ENCODE results near the gene NCEH1. TPM values are rescaled to one million over a fixed set of nuclear protein-coding genes. Genes with fewer than 3 reads are reported as not detected.

The NCEH1 gene
- total RNA-seq, 1 experiment from 2014 or later, result 11.5 TPM

- H3K4me2 ChIP-seq (ENCODE audit: low read length), result no peak overlapping the region
- RAD21 ChIA-PET (ENCODE audit: low non-redundant PET in 1 of 2, low total read pairs in 2 of 2, uncharacterized antibody in 2 of 2, unreplicated experiment in 2 of 2), result no interaction called here
- H2AFZ ChIP-seq (ENCODE audit: low read depth, low read length, poor library complexity, severe bottlenecking), result no peak overlapping the region
- BruUV-seq (replicated peaks), result no TSS peak
- H3K4me3 ChIP-seq (replicated peaks in 1 of 2; ENCODE audit: low read depth in 1 of 2, low read length in 2 of 2), result no peak overlapping the region
- intact Hi-C loops (cut with micrococcal nuclease), result no loop called here
- peaks cover 0 to 12% of the 10 kb centered on the region in 2 experiments; a peak in 3 of 4 replicates for H3K4me1 ChIP-seq (ENCODE audit: control insufficient read depth in 1 of 2, insufficient read depth in 2 of 2, low read length in 2 of 2)
- peaks cover 14% of the 10 kb centered on the region for H3K79me2 ChIP-seq (ENCODE audit: insufficient read depth, low read length)
- no peaks in the 10 kb centered on the region for H4K20me1 ChIP-seq (ENCODE audit: insufficient read depth)
- no peaks in the 10 kb centered on the region for H3K27me3 ChIP-seq (ENCODE audit: insufficient read depth, low read length)
- no peak overlapping the region for H3K27ac ChIP-seq (ENCODE audit: low read depth, low read length)
- ATAC-seq (no peak), DNase-seq (ENCODE audit: low read depth, low spot score) (no peak)
- H3K9me3 ChIP-seq (ENCODE audit: control insufficient read depth in 1 of 2, insufficient read depth in 1 of 2, low read depth in 1 of 2, low read length in 2 of 2), result no peaks in the 10 kb centered on the region
- POLR2A ChIA-PET, result no interaction called here
- H3K9me2 ChIP-seq (ENCODE audit: insufficient read depth), result no peaks in the 10 kb centered on the region
- TF ChIP-seq CTCF (IDR thresholded peaks at IDR 0.05 in 2 of 3, conservative IDR thresholded peaks at IDR 0.05 in 1 of 3; ENCODE audit: borderline replicate concordance in 1 of 3, insufficient read depth in 1 of 3, low read depth in 2 of 3, low read length in 2 of 3) (no peak), ATF3 (IDR thresholded peaks at IDR 0.05) (no peak), EGR1 (IDR thresholded peaks at IDR 0.05; ENCODE audit: low read depth) (no peak), POLR2A (IDR thresholded peaks at IDR 0.05; ENCODE audit: borderline replicate concordance, extremely low read depth, insufficient read depth, insufficient read length) (no peak), SIN3A (IDR thresholded peaks at IDR 0.05; ENCODE audit: low read depth) (no peak), ZNF274 (IDR thresholded peaks at IDR 0.05; ENCODE audit: low read depth, low read length) (no peak), ELF1 (IDR thresholded peaks at IDR 0.05; ENCODE audit: borderline replicate concordance, low read depth) (no peak), REST (IDR thresholded peaks at IDR 0.05; ENCODE audit: low read depth) (no peak), FOSL1 (IDR thresholded peaks at IDR 0.05; ENCODE audit: low read depth) (no peak), RAD21 (IDR thresholded peaks at IDR 0.05; ENCODE audit: low read depth) (no peak), SRF (IDR thresholded peaks at IDR 0.05; ENCODE audit: low read depth) (no peak), ZBTB33 (IDR thresholded peaks at IDR 0.05; ENCODE audit: extremely low read depth, insufficient replicate concordance, low read length) (no peak), YY1 (IDR thresholded peaks at IDR 0.05; ENCODE audit: extremely low read depth, insufficient replicate concordance, low read depth, low read length) (no peak), JUND (IDR thresholded peaks at IDR 0.05) (no peak), TCF7L2 (IDR thresholded peaks at IDR 0.05; ENCODE audit: borderline replicate concordance, extremely low read depth, insufficient read depth, insufficient read length) (no peak), EZH2phosphoT487 (IDR thresholded peaks at IDR 0.05; ENCODE audit: borderline replicate concordance) (no peak)
- no peaks in the 10 kb centered on the region for H3K36me3 ChIP-seq (ENCODE audit: control insufficient read depth in 1 of 2, insufficient read depth in 2 of 2, low read length in 2 of 2)
- CTCF ChIA-PET, result interaction anchor here (1.1 kb wide), 1 partner anchor 34 kb away, joined by 3 read pairs; the partner anchor contains the start of gene NCEH1
- H3K9ac ChIP-seq (ENCODE audit: low read length), result no peak overlapping the region
Measured at GRCh38 chr3:172676196-172676922, 34.5 kb downstream of the NCEH1 start.

Measured in HCT116 (cell line).